HG02970 (cell line): Measurements from ENCODE around the gene ZNF418.
A peak's percentile ranks its signal among the peaks of the same experiment; 100 is the strongest.

Experiments
- ATAC-seq: cut with Tn5 transposase; IDR thresholded peaks from one replicate; pipeline ENCODE4 v1.9.1; 2021; ENCODE audit warnings: mild to moderate bottlenecking, moderate library complexity, moderate number of reproducible peaks; ENCODE audit not compliant: unreplicated experiment, low FRiP score

ZNF418 gene

DNA sequence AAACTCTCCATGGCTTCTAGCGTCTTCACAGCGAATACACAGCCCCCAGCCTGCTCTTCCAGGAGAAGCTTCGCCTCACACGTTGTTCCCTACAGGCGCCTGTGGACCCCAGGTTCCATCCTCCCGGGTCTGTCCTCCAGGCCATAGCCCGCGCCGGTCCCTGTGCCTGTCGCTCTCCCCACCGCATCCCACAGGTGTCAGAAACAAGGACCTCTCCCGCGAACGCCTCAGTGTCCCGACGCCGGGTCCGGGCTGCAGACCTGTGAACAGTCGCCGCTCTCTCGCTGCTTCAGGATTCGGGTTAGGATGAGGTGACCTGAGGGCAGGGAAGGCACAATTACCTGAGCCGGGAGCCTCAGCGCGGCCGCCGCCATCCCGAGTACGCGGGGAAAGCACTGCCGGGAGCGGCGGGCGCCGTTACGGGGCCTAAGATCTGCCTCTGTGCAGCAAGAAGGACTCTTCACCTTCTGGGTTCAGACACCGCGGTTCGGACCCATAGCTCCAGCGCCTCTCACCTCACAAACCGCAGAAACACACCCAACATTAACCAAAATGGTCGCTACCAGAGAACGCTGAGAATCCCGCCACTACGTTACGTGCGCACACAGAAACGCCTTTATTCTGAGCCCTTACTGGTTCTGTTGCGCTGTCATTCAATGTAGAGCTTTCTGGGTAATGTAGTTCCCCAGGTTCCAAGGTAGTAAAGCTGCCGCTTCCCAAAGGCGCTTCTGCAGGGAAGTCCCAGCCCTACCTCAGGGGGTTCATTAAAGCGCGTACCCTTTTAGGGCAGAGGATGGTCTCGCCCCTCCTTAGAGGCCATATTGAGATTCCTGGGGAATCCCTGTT is at the start of gene ZNF418:
TSS of gene ZNF418 (minus strand) at position 583 of the 846 bp plus-strand sequence. CDS start 1,580 bp downstream, outside the sequence.
- no peak for ATAC-seq

DNA sequence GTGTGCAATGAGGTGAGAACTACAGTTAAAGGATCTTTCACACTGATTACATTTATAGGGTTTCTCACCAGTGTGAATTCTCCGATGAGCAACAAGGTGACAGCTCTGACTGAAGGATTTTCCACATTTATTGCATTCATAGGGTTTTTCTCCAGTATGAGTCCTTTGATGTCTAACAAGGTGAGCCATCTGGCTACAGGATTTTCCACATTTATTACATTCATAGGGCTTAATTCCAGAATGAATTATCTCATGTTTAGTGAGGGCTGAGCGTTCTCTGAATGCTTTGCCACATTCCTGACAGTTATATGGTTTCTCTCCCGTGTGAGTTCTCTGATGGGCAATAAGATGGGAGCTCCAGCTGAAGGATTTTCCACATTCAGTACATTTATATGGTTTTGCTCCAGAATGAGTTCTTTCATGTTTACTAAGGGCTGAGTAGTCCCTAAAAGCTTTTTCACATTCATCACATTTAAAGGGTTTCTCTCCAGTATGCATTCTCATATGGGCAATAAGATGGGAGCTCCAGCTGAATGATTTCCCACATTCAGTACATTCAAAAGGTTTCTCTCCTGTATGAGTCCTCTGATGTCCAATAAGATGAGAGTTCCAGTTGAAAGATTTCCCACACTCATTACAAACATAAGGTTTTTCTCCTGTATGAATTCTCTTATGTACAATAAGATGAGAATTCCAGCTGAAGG is 43.5 kb upstream of the ZNF418 start:
- no peak for ATAC-seq

DNA sequence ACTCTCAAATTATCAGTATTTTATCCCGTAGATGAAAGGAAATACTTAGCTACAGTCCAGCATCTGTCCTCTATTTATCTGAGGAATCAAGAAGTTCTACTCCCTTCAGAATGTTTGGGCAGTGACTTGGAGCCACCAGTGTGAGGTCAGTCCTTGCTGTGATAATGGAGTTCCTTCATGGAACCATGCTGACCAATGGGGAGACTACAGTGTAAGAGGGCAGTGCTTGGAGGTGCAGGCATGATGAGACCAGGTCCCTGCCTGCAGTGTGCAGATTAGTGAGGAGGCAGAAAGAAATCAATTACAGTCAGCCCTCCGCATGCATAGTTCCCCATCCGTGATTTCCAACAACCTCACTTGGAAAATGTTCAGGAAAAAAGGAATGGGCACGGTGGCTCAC is 39.2 kb upstream of the ZNF418 start, which contains the start of gene C19orf18:
TSS of gene C19orf18 (minus strand) at position 101 of the 400 bp plus-strand sequence. CDS start 102 bp downstream, outside the sequence.
- no peak for ATAC-seq

DNA sequence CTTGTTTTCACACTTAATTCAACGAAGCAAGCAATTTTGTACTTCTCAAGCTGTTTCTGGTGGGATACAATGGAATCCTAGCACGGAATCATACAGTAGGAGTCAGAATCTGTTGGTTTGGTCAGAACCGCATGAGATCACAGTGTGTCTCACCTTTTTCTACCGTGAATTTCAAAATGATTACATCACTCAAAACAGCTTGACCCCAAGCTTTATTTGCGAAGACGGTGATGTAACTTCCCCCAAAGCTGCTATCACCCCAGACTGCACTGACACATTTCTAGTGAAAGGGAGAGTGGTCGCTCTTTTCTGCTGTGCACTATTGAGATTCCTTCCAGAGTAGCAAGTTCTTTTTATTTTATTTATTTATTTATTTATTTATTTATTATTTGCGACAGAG is 29.6 kb upstream of the ZNF418 start:
- no peak for ATAC-seq

DNA sequence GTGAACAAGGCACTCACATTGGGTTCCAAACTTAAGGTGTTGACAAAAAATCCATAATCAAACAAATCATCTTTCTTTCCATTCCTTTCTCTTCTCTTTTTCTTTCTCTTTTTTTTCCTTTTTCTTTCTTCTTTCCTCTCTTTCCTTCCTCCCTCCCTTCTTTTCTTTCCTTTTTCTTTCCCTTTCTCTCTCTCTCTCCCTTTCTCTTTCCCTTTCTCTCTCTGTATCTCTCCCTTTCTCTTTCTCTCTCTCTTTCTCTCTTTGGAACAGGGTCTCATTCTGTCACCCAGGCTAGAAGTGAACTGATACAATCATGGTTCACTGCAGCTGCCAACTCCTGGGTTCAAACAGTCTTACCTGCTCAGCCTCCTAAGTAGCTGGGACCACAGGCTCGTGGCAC is 26.6 kb upstream of the ZNF418 start:
- ATAC-seq: no peak

DNA sequence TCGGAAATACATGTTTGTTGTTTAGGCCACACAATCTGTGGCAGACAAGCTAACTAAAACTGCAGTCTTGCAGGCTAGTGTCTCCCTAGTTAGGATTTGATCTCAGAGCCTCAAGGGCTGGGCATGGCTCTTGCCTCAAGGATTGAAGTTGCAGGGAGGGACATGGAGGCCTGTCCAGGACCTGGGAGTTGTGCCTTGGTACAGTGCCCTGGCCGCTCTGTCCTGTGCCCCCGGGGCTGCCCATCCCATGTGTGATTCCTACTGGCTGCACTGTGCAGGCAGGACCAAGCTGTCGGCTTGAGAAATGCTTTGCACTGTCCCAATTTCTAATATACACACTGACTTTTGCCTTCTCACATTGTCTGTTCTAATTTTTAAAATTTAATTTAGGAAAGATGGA is 19.8 kb upstream of the ZNF418 start:
- ATAC-seq: no peak

DNA sequence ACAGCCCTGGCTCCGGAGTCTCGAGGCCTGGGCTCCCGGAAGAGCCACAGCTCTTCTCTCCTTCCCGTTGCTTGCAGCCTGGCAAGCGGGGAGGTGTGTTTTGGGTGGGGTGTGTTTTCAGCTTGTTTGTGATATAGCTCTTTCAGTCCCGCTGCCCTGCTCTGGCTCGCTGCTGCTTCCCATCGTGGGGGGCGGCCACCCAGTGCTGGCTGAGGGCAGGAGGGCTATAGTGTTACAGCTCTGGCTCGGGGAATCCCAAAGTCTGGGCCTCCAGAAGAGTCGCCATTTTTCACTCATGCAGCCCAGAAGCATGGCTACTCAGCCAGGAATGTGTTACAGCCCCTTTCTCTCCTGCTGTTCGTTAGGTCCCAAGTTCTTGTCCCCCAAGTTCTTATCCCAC is 14.5 kb upstream of the ZNF418 start:
- no peak for ATAC-seq

DNA sequence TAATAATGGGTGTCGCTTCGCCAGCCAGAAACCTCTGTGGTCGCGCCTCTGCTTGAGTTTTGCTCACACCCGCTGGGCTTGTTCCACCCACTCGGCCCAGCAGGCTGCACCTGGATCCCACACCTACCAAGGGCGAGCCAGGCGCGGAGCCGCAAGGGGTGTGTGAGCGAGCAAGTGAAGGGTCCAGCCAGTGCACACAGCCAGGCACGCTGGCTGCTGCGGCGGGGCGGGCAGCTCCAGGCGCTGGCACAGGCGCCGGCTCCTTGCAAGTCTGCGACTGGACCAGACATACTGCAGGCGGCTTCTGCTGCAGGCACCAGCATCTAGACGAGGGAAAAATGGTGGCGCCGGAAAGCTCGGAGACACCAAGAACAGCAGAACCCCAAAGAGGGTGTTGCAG is 14.1 kb upstream of the ZNF418 start:
- no peak for ATAC-seq

DNA sequence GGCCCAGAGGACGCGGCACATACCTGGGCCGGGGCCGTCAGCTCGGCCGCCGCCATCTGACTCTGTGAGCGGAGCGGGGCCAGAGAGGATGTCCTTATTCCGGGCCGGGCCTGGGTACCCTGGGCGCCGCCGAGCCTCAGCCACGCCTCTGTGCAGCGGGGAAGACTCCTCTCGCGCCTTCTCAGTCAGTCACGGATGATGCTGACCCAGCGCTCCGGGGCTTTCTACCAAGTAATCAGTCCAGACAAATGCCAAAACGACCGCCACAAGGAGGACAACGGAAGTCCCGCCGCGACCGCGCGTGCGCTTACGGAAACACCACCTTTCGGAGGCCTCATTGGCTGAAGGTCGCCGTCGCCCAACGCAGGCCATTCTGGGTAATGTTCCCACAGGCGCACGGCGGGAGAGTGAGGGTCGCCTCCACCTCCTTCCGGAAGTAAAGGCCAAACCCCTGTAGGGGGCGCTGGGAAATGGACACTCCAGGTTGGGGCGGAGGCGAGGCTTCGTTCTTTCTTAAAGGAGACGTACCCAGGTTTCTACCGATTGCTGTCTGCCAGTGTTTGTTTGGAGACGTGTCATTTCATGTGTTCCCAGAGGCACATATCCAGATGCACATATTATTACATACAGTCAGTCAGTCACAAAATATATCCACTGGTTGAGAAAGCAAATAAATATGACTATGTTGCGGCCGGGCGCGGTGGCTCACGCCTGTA is 12.4 kb upstream of the ZNF418 start, which contains the start of gene ZNF256:
TSS of gene ZNF256 (minus strand) at position 288 of the 716 bp plus-strand sequence. CDS start at position 56, 232 bp downstream.
- peak; percentile 70 for ATAC-seq

DNA sequence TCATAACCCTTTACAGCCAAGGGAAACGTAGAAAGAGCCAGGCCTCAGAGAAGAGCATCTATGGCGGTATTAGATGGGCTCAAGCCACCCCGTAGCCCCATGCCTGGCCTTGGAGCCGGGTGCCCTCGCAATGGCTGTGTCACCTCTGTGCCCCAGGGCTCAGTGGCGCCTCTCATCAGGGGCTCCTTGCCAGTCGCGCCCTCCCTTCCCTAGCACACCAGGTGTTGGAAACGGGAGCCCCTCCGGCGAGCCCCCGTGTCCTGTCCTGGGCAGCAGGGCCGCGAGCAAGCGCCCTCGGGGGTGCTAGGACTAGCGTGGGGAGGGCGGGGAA is 11.9 kb upstream of the ZNF418 start:
- ATAC-seq: peak; percentile 19

DNA sequence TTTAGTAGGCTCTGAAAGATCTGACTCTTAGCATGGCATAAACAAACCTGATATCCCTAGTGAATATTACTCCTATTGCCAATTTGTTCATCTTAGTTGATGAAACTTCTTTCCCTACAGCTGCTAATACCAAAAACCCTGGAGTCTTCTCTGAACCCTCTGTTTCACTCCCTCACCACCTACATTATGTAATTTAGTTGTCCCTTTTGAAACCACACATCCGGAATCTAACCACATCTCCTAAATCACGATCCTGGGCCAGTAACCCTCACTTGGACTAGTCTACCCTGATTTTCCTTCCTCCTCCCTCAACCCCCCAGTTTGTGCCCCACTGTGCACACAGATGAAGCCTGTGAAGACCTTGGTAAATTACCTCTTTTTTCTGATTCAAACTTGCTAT is 11.1 kb upstream of the ZNF418 start:
- no peak for ATAC-seq

DNA sequence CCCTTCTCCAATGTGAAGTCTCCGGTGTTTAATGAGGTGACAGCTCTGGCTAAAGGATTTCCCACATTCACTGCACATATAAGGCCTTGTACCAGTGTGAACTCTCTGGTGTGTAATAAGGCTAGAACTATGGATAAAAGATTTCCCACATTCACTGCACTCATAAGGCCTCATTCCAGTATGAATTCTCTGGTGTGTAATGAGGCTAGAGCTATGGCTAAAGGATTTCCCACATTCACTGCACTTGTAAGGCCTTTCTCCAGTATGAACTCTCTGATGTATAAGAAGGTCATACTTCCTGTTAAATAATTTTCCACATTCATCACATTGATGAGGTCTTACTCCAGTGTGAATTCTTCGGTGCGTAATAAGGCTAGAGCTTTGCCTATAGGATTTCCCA is 6.4 kb upstream of the ZNF418 start:
- no peak for ATAC-seq

DNA sequence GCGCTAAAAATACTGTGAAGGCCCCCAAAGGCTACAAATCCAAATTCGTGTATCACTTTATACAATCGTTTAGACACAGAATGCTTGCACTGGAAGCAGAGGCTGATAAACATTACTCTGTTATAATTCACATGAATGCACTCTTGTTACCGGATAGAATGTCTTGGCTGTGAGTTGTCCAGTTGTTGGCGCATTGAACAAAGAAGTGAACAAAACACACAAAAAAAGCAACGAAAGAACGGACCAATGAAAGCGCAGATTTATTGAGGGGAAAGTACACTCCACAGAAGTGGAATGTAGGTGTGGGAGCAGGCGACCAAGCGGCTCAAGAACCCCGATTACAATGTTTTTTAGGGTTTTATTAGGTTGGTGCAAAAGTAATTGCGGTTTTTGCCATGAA is 529 bp upstream of the ZNF418 start:
- ATAC-seq: no peak

DNA sequence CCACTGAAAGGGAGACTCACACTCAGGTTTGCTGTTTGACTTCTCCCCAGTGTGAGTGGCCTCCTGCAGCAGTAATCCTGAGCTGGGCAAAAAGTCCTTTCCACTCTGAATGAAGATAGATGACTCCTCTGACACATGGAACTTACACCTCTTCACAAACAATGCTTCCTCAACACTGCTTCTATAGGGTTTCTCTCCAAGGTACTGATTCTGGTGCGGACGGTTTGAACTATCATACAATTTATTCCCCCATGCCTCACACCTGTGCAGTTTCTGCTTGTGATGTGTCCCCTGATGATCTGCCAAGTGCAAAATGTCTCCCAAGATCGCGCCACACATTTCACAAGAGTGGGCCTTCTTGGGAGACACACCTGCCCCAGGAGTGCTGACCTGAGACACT is 7.6 kb downstream of the ZNF418 start:
- no peak for ATAC-seq

DNA sequence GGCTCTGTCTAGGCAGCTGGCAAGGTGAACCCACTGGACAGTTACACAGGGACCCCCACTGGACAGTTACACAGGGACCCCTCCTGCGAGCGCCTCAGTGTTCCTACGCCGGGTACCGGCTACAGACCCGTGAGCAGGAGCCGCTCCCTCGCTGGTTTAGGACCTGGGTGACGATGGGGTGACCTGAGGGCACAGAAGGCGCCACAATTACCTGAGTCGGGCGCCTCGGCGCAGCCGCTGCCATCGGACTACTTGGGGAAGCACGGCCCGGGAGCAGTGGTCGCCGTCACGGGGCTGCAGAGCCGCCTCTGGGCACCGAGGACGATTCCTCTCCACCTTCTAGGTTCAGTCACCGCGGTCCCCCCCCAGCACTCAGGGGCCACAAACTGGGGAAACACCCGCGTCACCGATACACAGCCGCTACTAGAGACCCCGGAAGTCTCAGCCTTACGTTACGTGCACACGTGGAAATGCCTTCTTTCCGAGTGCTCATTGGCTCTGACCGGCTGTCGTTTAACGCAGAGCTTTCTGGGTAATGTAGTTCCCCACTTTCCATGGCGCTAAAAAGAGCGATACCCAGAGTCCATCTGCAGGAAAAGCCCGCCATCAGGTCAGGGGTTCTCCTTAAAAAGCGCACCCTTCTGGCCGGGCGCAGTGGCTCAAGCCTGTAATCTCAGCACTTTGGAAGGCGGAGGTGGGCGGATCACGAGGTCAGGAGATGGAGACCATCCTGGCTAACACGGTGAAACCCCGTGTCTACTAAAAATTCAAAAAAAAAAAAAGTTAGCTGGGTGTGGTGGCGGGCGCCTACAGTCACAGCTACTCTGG is 18.8 kb downstream of the ZNF418 start, which contains the start of gene ZNF417:
TSS of gene ZNF417 (minus strand) at position 425 of the 828 bp plus-strand sequence. CDS start at position 244, 181 bp downstream.
- ATAC-seq: peak; percentile 95

DNA sequence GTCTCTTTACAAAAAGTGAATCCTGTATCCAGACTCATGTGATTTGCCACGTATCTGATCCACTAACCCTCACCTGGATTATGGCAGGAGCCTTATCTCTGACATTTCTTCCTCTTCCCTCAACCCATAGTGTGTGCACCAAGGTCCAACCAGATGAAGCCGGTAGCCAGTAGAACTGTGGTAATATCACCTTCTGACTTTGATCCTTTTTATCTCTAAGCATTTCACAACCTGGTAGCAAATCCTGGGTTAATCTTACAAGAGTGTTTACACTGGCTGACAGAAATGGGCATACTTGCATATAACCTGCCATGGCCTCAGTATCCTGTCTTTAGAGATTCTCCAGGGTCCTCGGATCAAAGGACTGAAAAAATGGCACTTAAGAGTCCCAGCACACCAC is 20.7 kb downstream of the ZNF418 start:
- ATAC-seq: no peak

DNA sequence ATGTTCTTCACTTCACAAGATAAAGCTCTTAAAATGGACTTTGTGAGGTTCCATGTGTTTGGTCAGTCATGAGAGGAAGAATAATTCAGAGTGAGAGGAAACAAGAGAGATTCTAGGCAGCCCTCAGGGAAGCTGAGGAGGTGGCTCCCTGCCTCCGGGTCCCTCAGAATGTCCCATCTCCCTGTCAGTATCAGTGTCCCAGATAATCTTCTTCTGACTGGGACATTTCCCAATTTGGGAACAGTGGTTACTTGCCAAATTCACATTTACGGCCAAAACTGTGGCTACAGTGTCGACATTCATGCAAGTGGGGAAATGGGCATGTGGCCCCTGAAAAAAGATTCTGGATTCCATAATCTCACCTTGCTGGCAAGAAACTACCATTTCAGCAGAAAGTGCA is 27.8 kb downstream of the ZNF418 start:
- ATAC-seq: no peak

DNA sequence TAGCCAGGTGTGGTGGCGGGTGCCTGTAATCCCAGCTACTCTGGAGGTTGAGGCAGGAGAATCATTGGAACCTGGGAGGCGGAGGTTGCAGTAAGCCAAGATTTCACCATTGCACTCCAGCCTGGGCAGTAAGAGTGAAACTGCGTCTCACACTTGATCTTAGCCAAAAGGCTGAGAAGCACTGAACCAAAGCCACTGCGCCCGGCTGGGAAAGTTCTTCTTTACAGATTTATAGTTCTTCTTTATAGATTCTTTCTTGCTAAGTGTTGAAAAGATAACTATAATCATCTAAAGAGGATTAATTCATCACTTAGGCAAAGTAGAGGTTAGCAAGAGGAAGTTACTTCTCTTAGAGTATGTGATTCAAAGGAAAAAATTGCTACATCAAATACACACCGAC is 29.9 kb downstream of the ZNF418 start:
- ATAC-seq: no peak

DNA sequence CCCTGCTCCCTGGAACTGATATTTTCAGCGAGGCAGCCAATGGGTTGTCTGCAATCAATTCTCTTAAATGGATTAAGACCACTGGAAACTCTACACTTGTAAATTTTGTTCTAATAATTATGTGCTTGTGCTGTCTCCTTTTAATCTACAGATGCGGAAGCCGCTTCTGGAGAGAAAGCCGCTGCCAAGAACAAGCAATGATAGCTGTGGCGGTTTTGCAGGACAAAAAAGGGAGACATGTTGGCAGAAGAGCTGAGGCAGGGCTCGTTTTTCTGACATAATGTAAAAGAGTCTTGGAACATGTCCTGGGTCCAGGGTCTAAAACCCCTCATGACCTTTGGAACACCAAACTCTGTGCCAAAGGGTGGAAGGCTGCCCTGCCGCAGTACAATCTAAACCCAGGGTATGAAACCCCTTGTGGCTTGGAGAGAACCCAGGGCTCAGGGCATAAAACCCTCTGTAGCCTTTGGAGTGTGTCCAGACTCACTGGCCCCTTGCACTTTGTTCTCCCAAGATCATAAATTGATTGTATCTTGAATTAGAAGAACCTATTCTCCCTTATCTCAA is 31.5 kb downstream of the ZNF418 start:
- no peak for ATAC-seq

DNA sequence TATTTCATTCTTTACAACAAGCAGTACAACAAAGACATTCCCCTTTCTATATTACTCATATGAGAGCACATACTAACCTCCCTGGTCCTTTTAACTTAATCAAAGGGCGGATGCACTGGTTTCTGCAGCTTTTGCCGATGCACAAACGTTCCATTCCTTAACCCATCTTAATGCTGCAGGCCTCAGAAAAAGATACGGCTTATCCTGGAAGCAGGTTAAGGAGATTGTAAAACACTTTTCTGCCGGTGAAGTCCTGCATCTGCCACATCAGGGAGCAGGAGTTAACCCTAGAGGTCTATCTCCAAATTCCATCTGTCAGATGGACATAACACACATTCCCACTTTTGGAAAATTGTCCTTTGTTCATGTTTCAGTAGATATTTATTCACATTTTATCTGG is 34.9 kb downstream of the ZNF418 start:
- no peak for ATAC-seq
